Spinal cord (tissue), 10 donors: ENCODE data around the gene SLC35B2. TPM values are rescaled to one million over a fixed set of nuclear protein-coding genes. Genes with fewer than 3 reads are reported as not detected.

Experiments used
- DNase-seq, 6 donors: peaks; one replicate each; pipeline versions ENCODE4 v3.0.0 to v3.0.0-alpha.2; 2013 to 2015; ENCODE audit warnings: low spot score in 6 of 6, low read depth in 4 of 6
- H3K27ac ChIP-seq: one replicate; pipeline ENCODE4 v1.5.1; 2013; ENCODE audit warnings: low read depth, low read length, control low read depth
- H3K27me3 ChIP-seq: one replicate; pipeline ENCODE4 v1.6.1; 2013; ENCODE audit warnings: low read length; ENCODE audit not compliant: control insufficient read depth, insufficient read depth
- H3K36me3 ChIP-seq: one replicate; pipeline ENCODE4 v1.6.1; 2013; ENCODE audit warnings: low read length; ENCODE audit not compliant: control insufficient read depth, insufficient read depth
- H3K4me1 ChIP-seq: one replicate; pipeline ENCODE4 v1.6.1; 2013; ENCODE audit warnings: low read length; ENCODE audit not compliant: control insufficient read depth, insufficient read depth
- H3K4me3 ChIP-seq: one replicate; pipeline ENCODE4 v1.5.1; 2013; ENCODE audit warnings: low read depth, low read length, control low read depth
- H3K9me3 ChIP-seq: one replicate; pipeline ENCODE4 v1.6.1; 2013; ENCODE audit warnings: low read length; ENCODE audit not compliant: control insufficient read depth, insufficient read depth
- WGBS: methylation state at CpG from one replicate; pipeline ENCODE4 v1.1.5; 2013; ENCODE audit warnings: missing lambda C conversion rate; ENCODE audit not compliant: insufficient coverage; 5-methylcytosine and 5-hydroxymethylcytosine counted together
- polyA plus RNA-seq, 2 donors: library from polyadenylated mRNA; unstranded; fragments of 120-200 nt; gene quantifications; one replicate each; pipeline ENCODE4 v1.2.1, GENCODE V29; 2013; ENCODE audit not compliant: insufficient read length in 2 of 2
- total RNA-seq, 2 donors: library from RNA; depleted of rRNA in 1 of 2; stranded (reverse); fragments of 120-200 nt in 1 of 2; fragments of >200 nt in 1 of 2; gene quantifications; one replicate each; pipeline versions ENCODE4 v1.2.3 to v1.2.4, GENCODE V29; 2013 to 2014
- donor health status: healthy.

SLC35B2 gene
- total and polyA plus RNA-seq, 4 donors, result 39.3 to 63.7 (median 58.5) TPM

DNA sequence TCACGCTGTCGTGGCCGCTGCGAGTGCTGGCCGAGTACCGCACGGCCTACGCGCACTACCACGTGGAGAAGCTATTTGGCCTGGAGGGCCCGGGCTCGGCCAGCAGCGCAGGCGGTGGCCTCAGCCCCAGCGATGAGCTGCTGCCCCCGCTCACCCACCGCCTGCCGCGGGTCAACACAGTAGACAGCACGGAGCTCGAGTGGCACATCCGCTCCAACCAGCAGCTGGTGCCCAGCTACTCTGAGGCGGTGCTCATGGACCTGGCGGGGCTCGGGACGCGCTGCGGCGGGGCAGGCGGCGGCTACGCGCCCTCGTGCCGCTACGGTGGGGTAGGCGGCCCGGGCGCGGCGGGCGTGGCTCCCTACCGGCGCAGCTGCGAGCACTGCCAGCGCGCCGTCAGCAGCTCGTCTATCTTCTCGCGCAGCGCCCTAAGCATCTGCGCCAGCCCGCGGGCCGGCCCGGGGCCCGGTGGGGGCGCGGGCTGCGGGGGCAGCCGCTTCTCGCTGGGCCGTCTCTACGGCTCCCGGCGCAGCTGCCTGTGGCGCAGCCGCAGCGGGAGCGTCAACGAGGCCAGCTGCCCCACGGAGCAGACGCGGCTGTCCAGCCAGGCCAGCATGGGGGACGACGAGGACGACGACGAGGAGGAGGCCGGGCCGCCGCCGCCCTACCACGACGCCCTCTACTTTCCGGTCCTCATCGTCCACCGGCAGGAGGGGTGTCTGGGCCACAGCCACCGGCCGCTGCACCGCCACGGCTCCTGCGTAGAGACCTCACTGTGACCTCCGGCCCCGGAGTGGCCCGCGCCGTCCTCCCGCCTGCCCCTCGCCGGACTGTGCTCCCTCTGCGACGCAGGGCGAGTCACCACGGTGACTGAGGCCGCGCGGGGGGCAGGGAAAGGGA lies 18.7 kb upstream of the SLC35B2 start:
- Histone ChIP-seq H3K27me3 (no peaks in the 10 kb centered on the region), H3K9me3 (no peaks in the 10 kb centered on the region), H3K27ac (no peak overlapping the region), H3K4me3 (no peak overlapping the region), H3K4me1 (peaks cover 19% of the 10 kb centered on the region), H3K36me3 (peaks cover 61% of the 10 kb centered on the region)
- WGBS, result 34% methylated on average over 109 of the region's 109 CpGs
- DNase-seq, result no peak

DNA sequence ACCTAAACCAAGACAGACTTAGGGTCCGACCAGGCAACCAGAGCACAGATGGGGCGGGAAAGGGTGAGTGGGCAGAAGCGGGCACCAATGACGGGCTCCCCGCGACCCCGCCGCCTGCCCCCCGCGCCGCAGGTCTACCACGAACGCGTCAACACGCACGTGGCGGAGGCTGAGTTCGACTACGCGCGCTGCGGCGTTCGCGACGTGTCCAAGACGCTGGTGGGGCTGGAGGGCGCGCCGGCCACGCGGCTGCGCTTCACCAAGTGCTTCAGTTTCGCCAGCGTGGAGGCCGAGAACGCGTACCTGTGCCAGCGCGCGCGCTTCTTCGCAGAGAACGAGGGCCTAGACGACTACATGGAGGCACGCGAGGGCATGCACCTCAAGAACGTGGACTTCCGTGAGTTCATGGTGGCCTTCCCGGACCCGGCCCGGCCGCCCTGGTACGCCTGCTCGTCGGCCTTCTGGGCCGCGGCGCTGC lies 18.0 kb upstream of the SLC35B2 start:
- Histone ChIP-seq H3K4me1 (peaks cover 20% of the 10 kb centered on the region), H3K36me3 (peaks cover 61% of the 10 kb centered on the region), H3K9me3 (no peaks in the 10 kb centered on the region), H3K27ac (no peak overlapping the region), H3K4me3 (no peak overlapping the region), H3K27me3 (no peaks in the 10 kb centered on the region)
- 89% methylated on average over 59 of the region's 59 CpGs for WGBS
- DNase-seq, result no peak

DNA sequence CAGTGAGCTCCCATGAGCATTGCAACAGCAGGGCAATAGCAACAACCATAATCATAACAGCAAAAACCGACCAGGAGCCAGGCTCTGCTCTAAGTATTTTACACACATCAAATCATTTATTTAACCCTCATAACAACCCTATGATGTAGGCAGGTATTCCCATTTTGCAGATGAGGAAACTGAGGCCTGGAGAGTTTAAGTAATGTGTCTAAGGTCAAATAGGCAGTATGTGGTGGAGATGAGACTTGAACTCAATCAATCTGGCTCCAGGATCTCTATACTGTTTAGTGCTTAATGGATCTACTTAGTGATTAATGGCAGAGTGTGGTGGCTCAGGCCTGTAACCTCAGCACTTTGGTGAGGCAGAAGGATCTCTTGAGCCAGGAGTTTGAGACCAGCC lies 16.3 kb upstream of the SLC35B2 start:
- no peaks in the 10 kb centered on the region for H3K27me3 ChIP-seq
- H3K36me3 ChIP-seq, result peaks cover 51% of the 10 kb centered on the region
- no CpG with 5 or more reads among the region's 1 CpG for whole genome bisulfite sequencing
- no peak overlapping the region for H3K27ac ChIP-seq
- no peak overlapping the region for H3K4me3 ChIP-seq
- DNase-seq, result no peak
- peaks cover 28% of the 10 kb centered on the region for H3K4me1 ChIP-seq
- H3K9me3 ChIP-seq, result no peaks in the 10 kb centered on the region

DNA sequence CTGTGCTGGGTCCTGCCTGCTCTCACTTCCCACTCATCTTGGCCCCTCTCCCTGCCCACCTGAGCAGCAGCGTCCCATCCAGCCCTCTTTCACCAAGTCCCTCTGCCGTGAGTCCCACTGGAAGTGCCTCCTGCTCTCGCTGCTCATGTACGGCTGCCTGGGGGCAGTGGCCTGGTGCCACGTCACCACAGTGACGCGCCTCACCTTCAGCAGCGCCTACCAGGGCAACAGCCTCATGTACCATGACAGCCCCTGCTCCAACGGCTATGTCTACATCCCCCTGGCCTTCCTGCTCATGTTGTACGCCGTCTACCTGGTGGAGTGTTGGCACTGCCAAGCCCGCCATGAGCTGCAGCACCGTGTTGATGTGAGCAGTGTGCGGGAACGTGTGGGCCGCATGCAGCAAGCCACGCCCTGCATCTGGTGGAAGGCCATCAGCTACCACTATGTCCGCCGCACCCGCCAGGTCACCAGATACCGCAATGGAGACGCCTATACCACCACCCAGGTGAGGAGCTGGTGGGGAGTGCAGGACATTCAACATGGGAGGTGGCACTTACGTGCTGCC lies 15.8 kb upstream of the SLC35B2 start:
- H3K27ac ChIP-seq, result no peak overlapping the region
- H3K4me3 ChIP-seq, result no peak overlapping the region
- H3K27me3 ChIP-seq, result no peaks in the 10 kb centered on the region
- no peaks in the 10 kb centered on the region for H3K9me3 ChIP-seq
- peaks cover 48% of the 10 kb centered on the region for H3K36me3 ChIP-seq
- WGBS, result 91% methylated on average over 16 of the region's 23 CpGs
- H3K4me1 ChIP-seq, result peaks cover 33% of the 10 kb centered on the region
- no peak for DNase-seq

DNA sequence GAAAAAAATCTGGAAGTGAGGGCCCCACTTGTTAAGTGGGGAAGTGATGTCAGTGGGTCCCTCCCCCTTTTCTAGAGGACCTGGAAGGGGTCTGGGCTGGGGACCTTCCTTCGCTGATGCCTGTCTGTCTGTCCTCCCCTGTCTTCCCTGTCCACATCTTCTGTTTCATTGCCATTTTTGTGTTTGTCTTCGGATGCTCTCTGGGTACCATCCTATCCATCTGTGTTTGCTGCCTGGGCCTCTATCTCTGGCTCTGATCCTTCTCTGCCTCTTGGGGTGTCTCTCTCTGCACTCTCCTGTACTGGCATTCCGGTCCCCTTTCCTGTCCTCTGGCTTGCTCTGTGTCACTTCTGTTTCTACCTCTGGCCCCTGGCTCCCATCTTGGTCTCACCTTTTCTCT lies 15.2 kb upstream of the SLC35B2 start:
- peaks cover 35% of the 10 kb centered on the region for H3K4me1 ChIP-seq
- no peak for DNase-seq
- H3K9me3 ChIP-seq, result no peaks in the 10 kb centered on the region
- H3K27me3 ChIP-seq, result no peaks in the 10 kb centered on the region
- no peak overlapping the region for H3K27ac ChIP-seq
- H3K4me3 ChIP-seq, result no peak overlapping the region
- peaks cover 42% of the 10 kb centered on the region for H3K36me3 ChIP-seq
- 86% methylated on average over 3 of the region's 3 CpGs for WGBS

DNA sequence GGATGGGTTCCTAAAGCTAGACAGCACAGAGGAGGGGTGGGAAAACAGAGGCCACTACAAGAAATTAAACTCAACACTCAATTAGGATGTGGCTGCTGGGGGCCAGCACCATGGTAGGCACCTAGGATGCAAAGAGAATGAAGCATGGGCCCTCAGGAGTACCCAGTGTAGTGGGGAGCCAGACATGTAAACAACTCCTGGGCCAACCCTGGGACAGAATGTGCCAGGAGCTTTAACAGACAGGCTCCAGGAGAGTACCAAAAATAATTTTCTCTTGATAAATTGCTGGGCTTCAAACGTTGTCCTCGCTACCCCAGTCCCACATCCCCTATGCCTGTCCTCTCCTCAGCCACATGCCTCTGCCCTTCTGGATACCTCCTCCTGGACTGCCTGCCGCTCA lies 14.6 kb upstream of the SLC35B2 start:
- peaks cover 36% of the 10 kb centered on the region for H3K36me3 ChIP-seq
- peaks cover 35% of the 10 kb centered on the region for H3K4me1 ChIP-seq
- no peak overlapping the region for H3K4me3 ChIP-seq
- H3K27me3 ChIP-seq, result no peaks in the 10 kb centered on the region
- no peaks in the 10 kb centered on the region for H3K9me3 ChIP-seq
- H3K27ac ChIP-seq, result no peak overlapping the region
- WGBS, result 100% methylated on average over 1 of the region's 3 CpGs
- no peak for DNase-seq

DNA sequence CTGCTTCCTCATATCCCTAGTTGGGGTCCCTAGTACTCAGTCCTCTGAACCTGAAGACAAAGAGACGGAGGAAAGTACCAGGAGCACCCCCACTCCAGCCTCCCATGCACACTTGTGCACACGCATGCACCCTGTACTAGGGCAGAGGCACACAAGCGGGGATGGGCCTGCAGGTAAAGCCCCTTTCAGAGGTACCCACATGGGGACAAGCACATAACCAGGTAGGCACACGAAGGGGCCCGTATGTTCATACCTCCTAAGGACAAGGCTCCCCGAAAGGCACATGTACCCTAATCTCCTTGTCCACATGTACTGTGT lies 14.0 kb upstream of the SLC35B2 start:
- Histone ChIP-seq H3K36me3 (peaks cover 30% of the 10 kb centered on the region), H3K4me1 (peaks cover 35% of the 10 kb centered on the region), H3K4me3 (peak overlapping the region; percentile 35), H3K27ac (no peak overlapping the region), H3K27me3 (no peaks in the 10 kb centered on the region), H3K9me3 (no peaks in the 10 kb centered on the region)
- WGBS, result 65% methylated on average over 6 of the region's 6 CpGs
- DNase-seq, result peak in 1 of 6 donors; percentile 60

DNA sequence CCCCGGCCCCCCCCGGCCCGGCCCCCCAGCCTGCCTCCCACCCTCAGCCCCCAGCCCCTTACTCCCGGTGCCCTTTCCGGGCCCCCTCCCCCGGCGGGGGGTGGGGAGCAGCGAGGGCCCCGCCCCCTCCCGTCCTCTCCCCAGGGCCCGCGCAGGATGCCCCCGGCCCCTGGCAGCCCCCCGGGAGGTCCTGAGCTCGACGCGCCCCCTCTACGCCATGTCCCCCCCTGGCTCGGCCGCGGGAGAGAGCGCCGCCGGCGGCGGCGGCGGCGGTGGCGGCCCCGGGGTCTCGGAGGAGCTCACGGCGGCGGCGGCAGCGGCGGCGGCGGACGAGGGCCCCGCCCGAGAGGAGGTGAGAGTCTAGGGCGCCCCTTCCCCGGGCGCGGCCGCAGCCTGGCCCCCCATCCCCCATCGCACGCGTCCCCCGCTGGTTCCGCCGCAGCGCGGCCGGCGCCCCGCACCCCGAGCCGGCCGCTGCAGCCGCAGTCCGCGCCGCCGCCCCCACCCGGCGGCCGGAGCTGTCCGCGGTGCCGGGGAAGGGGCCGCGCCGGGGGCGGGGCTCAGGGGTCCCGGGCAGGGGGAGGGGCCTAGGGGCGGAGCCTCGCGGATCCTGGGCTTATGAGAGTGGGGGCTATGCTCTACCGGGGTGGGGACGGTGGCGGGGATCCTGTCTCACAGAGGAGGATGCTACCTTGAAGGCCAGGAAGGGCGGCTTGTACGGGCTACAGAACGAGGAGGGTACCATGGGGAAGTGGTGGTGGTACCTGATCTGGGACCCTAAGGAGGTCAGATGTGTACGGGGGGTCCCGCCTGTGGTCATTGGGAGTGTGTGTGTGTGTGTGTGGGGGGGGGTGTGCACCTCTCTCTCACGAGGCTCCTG lies 13.4 kb upstream of the SLC35B2 start:
- H3K4me1 ChIP-seq, result peaks cover 37% of the 10 kb centered on the region
- no peaks in the 10 kb centered on the region for H3K27me3 ChIP-seq
- H3K27ac ChIP-seq, result no peak overlapping the region
- H3K36me3 ChIP-seq, result peaks cover 27% of the 10 kb centered on the region
- no peaks in the 10 kb centered on the region for H3K9me3 ChIP-seq
- WGBS, result 0% methylated on average over 45 of the region's 90 CpGs
- peak overlapping the region; percentile 35 for H3K4me3 ChIP-seq
- DNase-seq, result peak in 3 of 6 donors; percentile 68 to 95 (median 89)

DNA sequence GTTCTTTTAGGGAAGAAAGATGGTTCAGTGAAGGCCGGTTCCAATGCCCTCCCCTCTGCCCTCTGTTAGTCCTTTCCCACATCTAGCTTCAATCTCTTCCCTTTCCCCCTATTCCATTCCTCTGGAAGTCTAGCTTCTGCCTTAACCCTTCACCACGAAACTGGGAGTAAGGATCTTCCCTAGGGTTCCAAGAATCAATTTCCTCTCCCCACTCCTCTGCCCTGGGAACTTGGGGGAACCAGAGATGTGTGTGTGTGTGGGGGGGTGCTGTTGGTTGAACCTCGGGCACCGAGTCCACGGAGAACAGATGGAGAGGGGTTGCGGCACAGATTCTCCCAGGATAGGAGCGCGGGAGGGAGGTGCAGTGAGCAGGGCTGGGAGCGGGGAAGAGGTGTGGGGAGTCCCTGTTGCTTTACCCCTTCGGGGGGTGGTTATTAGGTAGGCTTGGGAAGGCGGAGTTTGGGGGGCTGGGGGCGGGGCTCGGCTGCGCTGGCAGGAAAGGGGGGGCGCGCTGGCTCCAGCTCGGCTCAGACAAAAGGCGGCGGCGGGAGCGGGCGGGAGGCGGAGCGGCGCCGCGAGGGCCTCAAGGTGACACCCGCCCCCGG lies 12.7 kb upstream of the SLC35B2 start, which contains the start of gene TMEM151B:
Gene TMEM151B, plus strand, starts transcription at position 530 of the 605 bp plus-strand sequence. CDS start 293 bp downstream, outside the sequence.
- Histone ChIP-seq H3K36me3 (peaks cover 19% of the 10 kb centered on the region), H3K4me1 (peaks cover 34% of the 10 kb centered on the region), H3K27ac (peak within 1 kb of the TSS; percentile 49), H3K27me3 (no peaks in the 10 kb centered on the region), H3K9me3 (no peaks in the 10 kb centered on the region), H3K4me3 (peak within 1 kb of the TSS; percentile 35)
- WGBS, result 2% methylated on average over 25 of the region's 29 CpGs
- peak in 3 of 6 donors; percentile 38 to 92 (median 81) for DNase-seq
